ENCODE results near the gene DTWD2.

GRCh38 chr5:118844351-118844750 lies 144.0 kb downstream of the DTWD2 start:
- TF ChIP-seq CTCF (conservative IDR thresholded peaks at IDR 0.05) (no peak), ZFX (IDR thresholded peaks at IDR 0.05) (no peak)
